ENCODE data around the gene SVOP.
"Not testable (repeated sequence)": the region's sequence is repeated elsewhere in the genome, so short reads cannot be mapped to it uniquely, and the experiment has no call there.

Gene SVOP

GRCh38 chr12:108860443-108860842 lies 160.4 kb downstream of the SVOP start:
- no peak for DNase-seq (ENCODE audit: low read depth)
- H3K4me3 ChIP-seq (replicated peaks; ENCODE audit: low read depth, low read length): no peak overlapping the region
- TF ChIP-seq CTCF (IDR thresholded peaks at IDR 0.05; ENCODE audit: low read length, missing control alignments): no peak

GRCh38 chr12:108859923-108860291 lies 161.0 kb downstream of the SVOP start:
- TF ChIP-seq CTCF (IDR thresholded peaks at IDR 0.05; ENCODE audit: low read length, missing control alignments): no peak
- no peak for DNase-seq (ENCODE audit: low read depth)
- no peak overlapping the region for H3K4me3 ChIP-seq (replicated peaks; ENCODE audit: low read depth, low read length)

- not testable (repeated sequence) for DNase-seq (ENCODE audit: low read depth)
Measured at GRCh38 chr12:108859141-108859922, 161.5 kb downstream of the SVOP start.

GRCh38 chr12:108858311-108859074 lies 162.4 kb downstream of the SVOP start:
- DNase-seq (ENCODE audit: low read depth): no peak
- no peak for TF ChIP-seq CTCF (IDR thresholded peaks at IDR 0.05; ENCODE audit: low read length, missing control alignments)
- H3K4me3 ChIP-seq (replicated peaks; ENCODE audit: low read depth, low read length): peak overlapping the region; percentile 47

More at GRCh38 chr12:108859141-108859922, 161.5 kb downstream of the SVOP start:
- not testable (repeated sequence) for H3K4me3 ChIP-seq (replicated peaks; ENCODE audit: low read depth, low read length)
